Measurements from ENCODE around the gene RNF144A.
"Not testable (repeated sequence)": the region's sequence is repeated elsewhere in the genome, so short reads cannot be mapped to it uniquely, and the experiment has no call there.

RNF144A gene

GRCh38 chr2:6917071-6917760, at the start of gene RNF144A:
TSS of gene RNF144A (plus strand) at chr2:6917412. CDS start at chr2:6996927, 79,515 bp downstream.
- DNase-seq = peak; percentile 53

- no peak for DNase-seq
These were observed 44.8 kb upstream of the RNF144A start for GRCh38 chr2:6872394-6872793.

GRCh38 chr2:6874032-6874431, 43.2 kb upstream of the RNF144A start:
- DNase-seq = no peak

- no peak for DNase-seq
These were observed 40.9 kb upstream of the RNF144A start for GRCh38 chr2:6876309-6876708.

GRCh38 chr2:6877402-6878304, 39.6 kb upstream of the RNF144A start, which contains the start of gene RSAD2:
TSS of gene RSAD2 (plus strand) at chr2:6877777. CDS start at chr2:6877801, 24 bp downstream.
- peak; percentile 37 for DNase-seq

GRCh38 chr2:6878549-6878948, 38.7 kb upstream of the RNF144A start:
- DNase-seq = no peak

GRCh38 chr2:6879011-6879410, 38.2 kb upstream of the RNF144A start:
- no peak for DNase-seq

- DNase-seq = no peak
These were observed 36.9 kb upstream of the RNF144A start for GRCh38 chr2:6880200-6880733.

- DNase-seq = no peak
These were observed 36.2 kb upstream of the RNF144A start for GRCh38 chr2:6881046-6881445.

GRCh38 chr2:6881516-6881915, 35.7 kb upstream of the RNF144A start:
- no peak for DNase-seq

- DNase-seq = no peak
These were observed 33.6 kb upstream of the RNF144A start for GRCh38 chr2:6883448-6884122.

- no peak for DNase-seq
These were observed 31.7 kb upstream of the RNF144A start for GRCh38 chr2:6885551-6885950.

- no peak for DNase-seq
These were observed 31.2 kb upstream of the RNF144A start for GRCh38 chr2:6885968-6886367.

- DNase-seq = no peak
These were observed 29.4 kb upstream of the RNF144A start for GRCh38 chr2:6887751-6888192.

GRCh38 chr2:6888724-6889123, 28.5 kb upstream of the RNF144A start:
- no peak for DNase-seq

- DNase-seq = no peak
These were observed 23.2 kb upstream of the RNF144A start for GRCh38 chr2:6893876-6894482.

- DNase-seq = peak; percentile 75
These were observed 20.1 kb upstream of the RNF144A start for GRCh38 chr2:6896930-6897759.

- DNase-seq = not testable (repeated sequence)
These were observed 14.6 kb upstream of the RNF144A start for GRCh38 chr2:6902581-6902980.

- no peak for DNase-seq
These were observed 11.5 kb upstream of the RNF144A start for GRCh38 chr2:6905668-6906067.

- DNase-seq = no peak
These were observed 11.0 kb upstream of the RNF144A start for GRCh38 chr2:6906165-6906741.

- DNase-seq = no peak
These were observed 8.9 kb upstream of the RNF144A start for GRCh38 chr2:6908291-6908690.
